Smooth muscle cell (in vitro differentiated cells): ENCODE results near the gene EMILIN2. TPM values are rescaled to one million over a fixed set of nuclear protein-coding genes. Genes with fewer than 3 reads are reported as not detected.

Experiments used
- DNase-seq: peaks from one replicate; lab custom pipeline; 2025; ENCODE audit not compliant: unreplicated experiment; lab: John Stamatoyannopoulos, UW
- H2AFZ ChIP-seq: fragments of 200-600 bp; sonication (generic); 2 replicates; pipeline ENCODE4 v1.6.0; 2016; ENCODE audit warnings: antibody characterized with exemption, low read depth, mild to moderate bottlenecking
- H3F3A ChIP-seq: fragments of 200-600 bp; sonication (generic); 2 replicates; pipeline ENCODE4 v1.6.0; 2017; ENCODE audit warnings: antibody characterized with exemption, low read depth
- H3K27ac ChIP-seq: fragments of 200-600 bp; sonication (generic); 2 replicates; pipeline ENCODE4 v1.5.1; 2016; ENCODE audit warnings: low read depth, mild to moderate bottlenecking
- H3K27me3 ChIP-seq: fragments of 200-600 bp; sonication (generic); 2 replicates; pipeline ENCODE4 v1.6.1; 2016; ENCODE audit warnings: low read depth, mild to moderate bottlenecking
- H3K36me3 ChIP-seq: fragments of 200-600 bp; sonication (generic); 2 replicates; pipeline ENCODE4 v1.5.1; 2016; ENCODE audit warnings: low read depth
- H3K4me1 ChIP-seq: fragments of 200-600 bp; sonication (generic); 2 replicates; pipeline ENCODE4 v1.5.1; 2016; ENCODE audit warnings: low read depth
- H3K4me2 ChIP-seq: fragments of 200-600 bp; sonication (generic); 2 replicates; pipeline ENCODE4 v1.6.0; 2016; ENCODE audit warnings: mild to moderate bottlenecking
- H3K4me3 ChIP-seq: fragments of 200-600 bp; sonication (generic); 2 replicates; pipeline ENCODE4 v1.5.1; 2016; ENCODE audit warnings: mild to moderate bottlenecking
- H3K79me2 ChIP-seq: fragments of 200-600 bp; sonication (generic); 2 replicates; pipeline ENCODE4 v1.6.0; 2016; ENCODE audit warnings: low read depth, mild to moderate bottlenecking
- H3K9ac ChIP-seq: fragments of 200-600 bp; sonication (generic); 2 replicates; pipeline ENCODE4 v1.6.0; 2016; ENCODE audit warnings: low read depth
- H3K9me3 ChIP-seq: fragments of 200-600 bp; sonication (generic); replicated peaks from 2 replicates; pipeline ENCODE4 v1.5.1; 2016; ENCODE audit warnings: low read depth
- H4K20me1 ChIP-seq: fragments of 200-600 bp; sonication (generic); 2 replicates; pipeline ENCODE4 v1.6.0; 2016; ENCODE audit warnings: low read depth
- CTCF ChIP-seq: fragments of 200-600 bp; sonication (generic); IDR thresholded peaks from 2 replicates; pipeline ENCODE4 v1.5.1; 2017; ENCODE audit warnings: borderline replicate concordance, mild to moderate bottlenecking, antibody characterized with exemption; ENCODE audit not compliant: insufficient read depth, poor library complexity, severe bottlenecking
- WGBS: methylation state at CpG from one replicate; pipeline ENCODE4 v1.1.7; 2016; ENCODE audit warnings: low lambda C conversion rate; 5-methylcytosine and 5-hydroxymethylcytosine counted together
- polyA plus RNA-seq: library from polyadenylated mRNA; unstranded; fragments of >200 nt; fragmentation: Nextera tagmentation; extraction: Ambion mirVana; gene quantifications from 2 replicates; pipeline ENCODE4 v1.2.1, GENCODE V29; 2016
- total RNA-seq: library from RNA; depleted of rRNA; stranded (reverse); fragments of >200 nt; gene quantifications from 2 replicates; pipeline ENCODE4 v1.2.3, GENCODE V29; 2014

EMILIN2 gene
- total and polyA plus RNA-seq, 2 experiments from 2014 or later, result 6.5 to 22.9 TPM

DNA sequence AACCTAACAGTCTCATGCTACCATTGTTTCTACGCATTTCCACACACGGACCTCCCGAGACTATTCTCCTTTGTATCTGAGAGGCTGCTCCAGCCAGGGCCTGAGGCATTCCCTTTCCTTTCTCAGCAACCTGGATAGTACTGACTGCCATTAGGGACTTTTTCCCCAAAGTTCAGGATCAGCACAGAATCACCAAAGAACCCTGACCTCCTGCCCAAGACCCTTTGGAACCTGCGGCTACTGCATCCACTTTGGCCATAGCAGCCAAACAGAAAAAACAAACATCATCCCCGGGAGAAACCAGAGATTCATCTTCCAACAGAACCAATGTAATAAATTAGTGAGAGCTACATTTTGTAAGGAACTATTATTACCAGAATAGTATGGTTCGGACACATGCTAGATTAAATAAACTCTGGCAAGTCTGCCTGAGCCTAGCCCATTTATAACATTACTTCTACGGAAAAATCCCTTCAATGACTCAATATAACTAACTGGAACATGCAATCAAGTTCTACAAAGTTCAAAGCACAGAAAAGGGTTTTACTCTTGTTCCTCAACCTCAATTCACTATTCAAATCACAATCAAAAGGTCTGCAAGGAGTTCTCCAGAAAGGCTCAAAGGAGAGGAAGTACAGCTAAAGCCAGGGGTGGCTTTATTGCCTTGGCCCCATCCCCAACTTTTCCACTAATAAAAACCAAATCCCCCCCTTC is 114.3 kb downstream of the EMILIN2 start:
- no peak overlapping the region for H3K4me2 ChIP-seq
- H3F3A ChIP-seq, result peaks cover 3% of the 10 kb centered on the region
- H3K27ac ChIP-seq, result no peak overlapping the region
- whole genome bisulfite sequencing, result 92% methylated on average over 7 of the region's 7 CpGs
- no peaks in the 10 kb centered on the region for H3K36me3 ChIP-seq
- H4K20me1 ChIP-seq, result peaks cover 39% of the 10 kb centered on the region
- H3K4me1 ChIP-seq, result peaks cover 7% of the 10 kb centered on the region
- H2AFZ ChIP-seq, result no peak overlapping the region
- H3K9me3 ChIP-seq, result no peaks in the 10 kb centered on the region
- no peak overlapping the region for H3K4me3 ChIP-seq
- H3K79me2 ChIP-seq, result peaks cover 37% of the 10 kb centered on the region
- no peak for DNase-seq
- no peak for TF ChIP-seq CTCF
- no peaks in the 10 kb centered on the region for H3K27me3 ChIP-seq
- H3K9ac ChIP-seq, result no peak overlapping the region

DNA sequence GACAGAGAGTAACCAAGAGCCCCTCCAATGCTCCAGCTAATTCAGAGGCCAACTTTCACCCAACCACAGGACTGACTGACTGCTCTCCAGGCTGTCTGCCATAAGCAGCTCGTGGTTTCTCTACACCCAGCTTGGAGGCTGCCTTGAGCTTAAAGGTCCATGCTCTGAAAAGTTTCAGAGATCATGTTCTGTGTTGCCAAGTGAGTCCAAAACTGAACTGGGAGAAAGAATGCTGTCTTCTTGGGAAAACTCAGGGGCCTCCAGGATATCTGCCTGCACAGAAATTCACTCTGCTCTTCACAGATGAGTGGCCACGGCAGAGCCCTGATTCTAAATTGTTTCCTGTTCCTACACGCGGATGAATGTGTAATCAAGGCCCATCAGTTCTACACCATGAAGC is 115.0 kb downstream of the EMILIN2 start:
- no peak for TF ChIP-seq CTCF
- Histone ChIP-seq H3K4me1 (peaks cover 7% of the 10 kb centered on the region), H3K9ac (no peak overlapping the region), H3K79me2 (peaks cover 44% of the 10 kb centered on the region), H3K4me2 (peak overlapping the region; percentile 13), H4K20me1 (peaks cover 46% of the 10 kb centered on the region), H2AFZ (no peak overlapping the region), H3K4me3 (no peak overlapping the region), H3F3A (peaks cover 3% of the 10 kb centered on the region), H3K9me3 (no peaks in the 10 kb centered on the region), H3K36me3 (no peaks in the 10 kb centered on the region), H3K27ac (no peak overlapping the region), H3K27me3 (no peaks in the 10 kb centered on the region)
- no peak for DNase-seq
- WGBS, result 58% methylated on average over 4 of the region's 4 CpGs

DNA sequence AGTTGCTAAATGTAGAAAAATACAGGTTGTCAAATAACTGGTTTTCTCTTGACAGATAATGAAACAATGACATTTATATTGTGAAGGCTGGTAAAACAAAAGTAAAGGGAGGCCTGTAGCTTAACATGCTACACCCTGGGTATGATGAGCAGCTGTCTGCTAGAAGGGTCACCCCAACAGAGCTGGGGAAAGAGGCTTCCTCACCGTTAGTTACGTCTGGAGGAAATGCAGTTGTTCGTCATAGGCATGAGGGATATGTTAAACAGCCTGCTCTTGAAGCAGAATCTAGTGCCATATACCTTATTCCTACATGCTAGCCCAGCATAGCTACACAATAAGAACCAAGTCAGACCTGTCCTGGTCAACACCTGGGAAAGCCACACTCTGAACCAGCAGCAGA is 116.2 kb downstream of the EMILIN2 start:
- no peak overlapping the region for H3K9ac ChIP-seq
- H3K4me1 ChIP-seq, result peaks cover 7% of the 10 kb centered on the region
- no peaks in the 10 kb centered on the region for H3K27me3 ChIP-seq
- no peak overlapping the region for H3K4me2 ChIP-seq
- 84% methylated on average over 3 of the region's 3 CpGs for WGBS
- peaks cover 58% of the 10 kb centered on the region for H4K20me1 ChIP-seq
- no peak overlapping the region for H3K27ac ChIP-seq
- no peaks in the 10 kb centered on the region for H3K36me3 ChIP-seq
- no peak overlapping the region for H2AFZ ChIP-seq
- TF ChIP-seq CTCF, result no peak
- H3F3A ChIP-seq, result peaks cover 3% of the 10 kb centered on the region
- no peak overlapping the region for H3K4me3 ChIP-seq
- no peaks in the 10 kb centered on the region for H3K9me3 ChIP-seq
- peaks cover 57% of the 10 kb centered on the region for H3K79me2 ChIP-seq
- no peak for DNase-seq

GRCh38 chr18:2964361-2965010 is 117.7 kb downstream of the EMILIN2 start:
- no peak for DNase-seq
- H3K79me2 ChIP-seq, result peaks cover 70% of the 10 kb centered on the region
- peaks cover 21% of the 10 kb centered on the region for H3K4me1 ChIP-seq
- H3F3A ChIP-seq, result peaks cover 3% of the 10 kb centered on the region
- H4K20me1 ChIP-seq, result peaks cover 72% of the 10 kb centered on the region
- H3K36me3 ChIP-seq, result no peaks in the 10 kb centered on the region
- no peak overlapping the region for H2AFZ ChIP-seq
- WGBS, result 76% methylated on average over 8 of the region's 8 CpGs
- no peaks in the 10 kb centered on the region for H3K27me3 ChIP-seq
- H3K4me3 ChIP-seq, result no peak overlapping the region
- H3K9ac ChIP-seq, result no peak overlapping the region
- no peak overlapping the region for H3K27ac ChIP-seq
- H3K9me3 ChIP-seq, result no peaks in the 10 kb centered on the region
- H3K4me2 ChIP-seq, result no peak overlapping the region
- no peak for TF ChIP-seq CTCF
